Colon (tissue), 2 donors: ENCODE data around the gene ROCK2.

Experiments used
- FAIRE-seq: peaks from 2 replicates; lab custom pipeline; 2012; peaks lifted over from hg19 to GRCh38; lab: Jason Lieb, UNC
- donor health status: control.
- donor health status: control.

ROCK2 gene

GRCh38 chr2:11152591-11152990 lies 191.8 kb downstream of the ROCK2 start:
- FAIRE-seq, result no peak

GRCh38 chr2:11147263-11147662 lies 197.2 kb downstream of the ROCK2 start:
- no peak for FAIRE-seq

GRCh38 chr2:11146076-11146475 lies 198.4 kb downstream of the ROCK2 start:
- FAIRE-seq, result no peak

- FAIRE-seq, result no peak
Observed at GRCh38 chr2:11145350-11145749, 199.1 kb downstream of the ROCK2 start.

GRCh38 chr2:11144738-11145079 lies 199.7 kb downstream of the ROCK2 start:
- FAIRE-seq, result no peak

- no peak for FAIRE-seq
Observed at GRCh38 chr2:11144077-11144737, 200.2 kb downstream of the ROCK2 start.

GRCh38 chr2:11142987-11143386 lies 201.4 kb downstream of the ROCK2 start:
- FAIRE-seq, result no peak

GRCh38 chr2:11142330-11142729 lies 202.1 kb downstream of the ROCK2 start:
- no peak for FAIRE-seq

GRCh38 chr2:11141319-11141718 lies 203.1 kb downstream of the ROCK2 start:
- no peak for FAIRE-seq

- no peak for FAIRE-seq
Observed at GRCh38 chr2:11140492-11140891, 203.9 kb downstream of the ROCK2 start.

GRCh38 chr2:11134349-11134748 lies 210.1 kb downstream of the ROCK2 start:
- no peak for FAIRE-seq

GRCh38 chr2:11133936-11134320 lies 210.5 kb downstream of the ROCK2 start:
- FAIRE-seq, result no peak

GRCh38 chr2:11133238-11133935 lies 211.0 kb downstream of the ROCK2 start:
- no peak for FAIRE-seq

- no peak for FAIRE-seq
Observed at GRCh38 chr2:11132036-11132671, 212.3 kb downstream of the ROCK2 start.

GRCh38 chr2:11131166-11131920 lies 213.1 kb downstream of the ROCK2 start:
- FAIRE-seq, result no peak
